K562 (cell line): ENCODE measurements around the gene USP24. TPM values are rescaled to one million over a fixed set of nuclear protein-coding genes. Genes with fewer than 3 reads are reported as not detected.

Experiments
- ATAC-seq: fragments of 200-7000 bp; cut with Tn5 transposase; 3 replicates; pipeline ENCODE4 v1.9.1; 2020; ENCODE audit warnings: moderate library complexity
- BruUV-seq: library from RNA; stranded (reverse); fragments of 400-500 nt; replicated peaks from 2 replicates; lab custom pipeline; 2021; lab: Mats Ljungman, UMichigan
- CTCF ChIA-PET: fragments of 300-600 bp; formaldehyde crosslinking; extraction: SDS; loops from one replicate; lab custom pipeline; 2021; ENCODE audit warnings: low intra/inter-chr PET ratio; lab: Yijun Ruan, JAX
- POLR2A ChIA-PET: fragments of 300-600, 350-650 bp; sonication (Branson Sonifier 250); formaldehyde crosslinking; extraction: SDS; loops from one replicate; lab custom pipeline; 2021; ENCODE audit warnings: antibody characterized with exemption, inconsistent platforms; lab: Yijun Ruan, JAX
- DNase-seq, 4 experiments: peaks; one replicate each; pipeline versions ENCODE4 v3.0.0 to v3.0.0-alpha.2; 2011 to 2018; ENCODE audit warnings: low spot score in 3 of 4, mixed read lengths in 3 of 4; ENCODE audit errors: extremely low read depth in 1 of 4
- FAIRE-seq: peaks from 2 replicates; lab custom pipeline; 2011; peaks lifted over from hg19 to GRCh38; lab: Jason Lieb, UNC
- H2AFZ ChIP-seq: 2 replicates; pipeline ENCODE4 v1.6.0; 2011; ENCODE audit warnings: low read depth, low read length, control low read depth, inconsistent platforms
- H3K27ac ChIP-seq: fragments of 200-600 bp; 3 replicates; pipeline ENCODE4 v1.8.0; 2011; ENCODE audit warnings: low read depth, mild to moderate bottlenecking, control low read depth, inconsistent platforms, low read length, moderate library complexity, mixed read lengths; ENCODE audit errors: extremely low read depth
- H3K27me3 ChIP-seq, 2 experiments: fragments of 300-600 bp in 1 of 2; 2 replicates in 1 of 2; 3 replicates in 1 of 2; pipeline versions ENCODE4 v1.6.0 to v1.8.0; 2011; ENCODE audit warnings: inconsistent platforms in 2 of 2, low read length in 2 of 2, mild to moderate bottlenecking in 1 of 2, mixed read lengths in 1 of 2, moderate library complexity in 1 of 2; ENCODE audit not compliant: control insufficient read depth in 2 of 2, insufficient read depth in 2 of 2
- H3K36me3 ChIP-seq: fragments of 300-600 bp; 3 replicates; pipeline ENCODE4 v1.8.0; 2011; ENCODE audit warnings: mild to moderate bottlenecking, low read length, inconsistent platforms; ENCODE audit not compliant: control insufficient read depth, insufficient read depth
- H3K4me1 ChIP-seq, 2 experiments: fragments of 200-600 bp in 1 of 2; replicated peaks in 1 of 2; 2 replicates in 1 of 2; 3 replicates in 1 of 2; pipeline versions ENCODE4 v1.5.1 to v1.8.0; 2011; ENCODE audit warnings: inconsistent platforms in 2 of 2, low read length in 2 of 2, mild to moderate bottlenecking in 1 of 2, mixed read lengths in 1 of 2, moderate library complexity in 1 of 2; ENCODE audit not compliant: control insufficient read depth in 2 of 2, insufficient read depth in 2 of 2
- H3K4me2 ChIP-seq: 2 replicates; pipeline ENCODE4 v1.6.1; 2011; ENCODE audit warnings: low read length, control low read depth, inconsistent platforms, mixed read lengths; ENCODE audit not compliant: insufficient read depth
- H3K4me3 ChIP-seq: fragments of 200-600 bp; sonication (generic), shearing (Covaris generic); 2 replicates; pipeline ENCODE4 v1.5.1; 2016; ENCODE audit warnings: control low read depth, inconsistent platforms
- H3K79me2 ChIP-seq: fragments of 200-600 bp; 3 replicates; pipeline ENCODE4 v1.8.0; 2011; ENCODE audit warnings: low read length, inconsistent platforms; ENCODE audit not compliant: control insufficient read depth, insufficient read depth
- H3K9ac ChIP-seq, 2 experiments: 2 replicates each; pipeline versions ENCODE4 v1.6.0 to v1.6.1; 2011; ENCODE audit warnings: low read depth in 2 of 2, low read length in 2 of 2, control low read depth in 1 of 2, inconsistent platforms in 1 of 2, mild to moderate bottlenecking in 1 of 2, mixed read lengths in 1 of 2; ENCODE audit not compliant: insufficient read depth in 1 of 2
- H3K9me1 ChIP-seq: one replicate; pipeline ENCODE4 v1.6.0; 2011; ENCODE audit warnings: inconsistent platforms, mild to moderate bottlenecking, low read length, moderate library complexity; ENCODE audit not compliant: control insufficient read depth, insufficient read depth
- H3K9me3 ChIP-seq: replicated peaks from 2 replicates; pipeline ENCODE4 v1.5.1; 2011; ENCODE audit warnings: low read depth, low read length, inconsistent platforms; ENCODE audit not compliant: control insufficient read depth, insufficient read depth
- H4K20me1 ChIP-seq: replicated peaks from 2 replicates; pipeline ENCODE4 v1.6.1; 2011; ENCODE audit warnings: low read length, inconsistent platforms, mixed read lengths; ENCODE audit not compliant: control insufficient read depth, insufficient read depth
- BCL6 ChIP-seq: fragments of 250-450 bp; sonication (Bioruptor Pico); IDR thresholded peaks from 2 replicates; pipeline ENCODE4 v1.4.0; 2020
- BCOR ChIP-seq: fragments of 450-650 bp; IDR thresholded peaks from 2 replicates; pipeline ENCODE4 v1.6.1; 2016
- HNRNPL ChIP-seq: fragments of 200-400 bp; formaldehyde crosslinking; IDR thresholded peaks from 2 replicates; pipeline ENCODE4 v1.6.1; 2017; ENCODE audit warnings: low read depth, mild to moderate bottlenecking, low read length
- POLR2B ChIP-seq: fragments of 450-650 bp; IDR thresholded peaks from 2 replicates; pipeline ENCODE4 v1.6.1; 2018; ENCODE audit warnings: low read depth; ENCODE audit not compliant: partially characterized antibody
- PTBP1 ChIP-seq: fragments of 200-400 bp; formaldehyde crosslinking; IDR thresholded peaks from 2 replicates; pipeline ENCODE4 v1.6.1; 2017; ENCODE audit warnings: low read depth, low read length
- PURB ChIP-seq: sonication (generic); formaldehyde crosslinking; IDR thresholded peaks from 2 replicates; pipeline ENCODE4 v1.9.0; 2021; ENCODE audit warnings: low read depth, mild to moderate bottlenecking, missing genetic modification reagents
- SMAD3 ChIP-seq: fragments of 450-650 bp; formaldehyde crosslinking; conservative IDR thresholded peaks from 2 replicates; pipeline ENCODE4 v1.4.0; 2020; ENCODE audit warnings: mild to moderate bottlenecking
- ZC3H11A ChIP-seq: IDR thresholded peaks from 2 replicates; pipeline ENCODE4 v1.6.1; 2012; ENCODE audit warnings: low read depth, low read length, improper control_type of control experiment
- ZNF12 ChIP-seq: sonication (generic); formaldehyde crosslinking; IDR thresholded peaks from 2 replicates; pipeline ENCODE4 v1.4.0; 2020; ENCODE audit warnings: mild to moderate bottlenecking, missing genetic modification reagents
- ZNF282 ChIP-seq: sonication (generic); formaldehyde crosslinking; IDR thresholded peaks from 2 replicates; pipeline ENCODE4 v1.8.1; 2023; ENCODE audit warnings: missing genetic modification reagents
- ZNF589 ChIP-seq: fragments of 200-800 bp; sonication (Bioruptor generic); IDR thresholded peaks from 2 replicates; pipeline ENCODE4 v1.6.1; 2016; ENCODE audit warnings: low read depth, missing genetic modification characterization, missing compliant biosample characterization
- ZSCAN32 ChIP-seq: fragments of 450-650 bp; formaldehyde crosslinking; IDR thresholded peaks from 2 replicates; pipeline ENCODE4 v1.4.0; 2020; ENCODE audit warnings: mild to moderate bottlenecking, moderate library complexity
- WGBS: fragments of 100-300 bp; shearing (Covaris generic); methylation state at CpG from one replicate; pipeline ENCODE4 v1.1.6; 2016; ENCODE audit warnings: low coverage, mixed read lengths; ENCODE audit not compliant: insufficient coverage; ENCODE audit errors: missing lambda C conversion rate; 5-methylcytosine and 5-hydroxymethylcytosine counted together
- in situ Hi-C: fragments of 300-500 bp; cut with MboI; formaldehyde crosslinking; loops from 4 replicates; pipeline ENCODE4 v1.15.0; 2018; ENCODE audit warnings: inconsistent platforms, mixed read lengths
- intact Hi-C: fragments of 100-400 bp; cut with micrococcal nuclease; formaldehyde crosslinking; loops from 2 replicates; pipeline ENCODE4 v1.14.2; 2022
- polyA plus RNA-seq, 8 experiments: library from polyadenylated mRNA; depleted of rRNA in 4 of 8; stranded (reverse) in 5 of 8; unstranded in 3 of 8; fragments of >200 nt; fragmentation: Nextera tagmentation in 2 of 8; fragmentation: Illumina TruSeq in 1 of 8; extraction: Ambion mirVana in 2 of 8; extraction: Trizol in 1 of 8; gene quantifications; 2 replicates each; pipeline versions ENCODE4 v1.2.1 to v1.2.3, GENCODE V29; 2011 to 2014; ENCODE audit warnings: inconsistent platforms in 1 of 8, missing spikeins in 1 of 8
- total RNA-seq, 7 experiments: library from RNA; depleted of rRNA in 6 of 7; stranded (reverse); fragments of >200 nt in 6 of 7; fragmentation: Illumina TruSeq in 2 of 7; extraction: Trizol in 2 of 7; gene quantifications; 2 replicates each; pipeline versions ENCODE4 v1.2.1 to v1.2.3, GENCODE V29; 2011 to 2021; ENCODE audit warnings: low replicate concordance in 1 of 7
- TF ChIP-seq, protein P1 (sequence below), 2 experiments: fragments of 450-650 bp; IDR thresholded peaks; 2 replicates each; pipeline ENCODE4 v1.6.1; 2016

Gene USP24
- total and polyA plus RNA-seq, 9 of the 15 experiments (the other 6 are each of a cell fraction or from before 2014, with no cell fraction given) = 7.7 to 62.6 (median 36.8) TPM

DNA sequence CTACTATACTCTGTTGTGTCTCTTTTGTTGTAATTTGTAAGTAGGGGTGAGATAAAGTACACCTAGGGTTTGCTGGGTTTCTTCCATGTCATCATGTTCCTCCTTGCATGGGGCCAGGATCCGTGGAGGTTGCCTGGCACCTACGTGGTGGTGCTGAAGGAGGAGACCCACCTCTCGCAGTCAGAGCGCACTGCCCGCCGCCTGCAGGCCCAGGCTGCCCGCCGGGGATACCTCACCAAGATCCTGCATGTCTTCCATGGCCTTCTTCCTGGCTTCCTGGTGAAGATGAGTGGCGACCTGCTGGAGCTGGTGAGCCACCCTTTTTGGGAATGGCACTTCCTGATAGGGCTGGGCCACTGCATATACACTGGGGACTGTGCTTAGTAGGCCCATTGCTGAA, 171.4 kb downstream of the USP24 start:
- no peak for TF ChIP-seq BCL6 (CRISPR knock-in tag)
- TF ChIP-seq PURB = no peak
- TF ChIP-seq ZNF589 (CRISPR knock-in tag) = no peak
- no peak for TF ChIP-seq HNRNPL
- TF ChIP-seq POLR2B = no peak
- TF ChIP-seq PTBP1 = no peak
- no peak for TF ChIP-seq BCOR
- ChIA-PET POLR2A (interaction anchor here (1.1 kb wide), 1 partner anchor 14 kb away, joined by 3 read pairs; no protein-coding TSS in a partner anchor), CTCF (no interaction called here)
- intact Hi-C loops (no loop called here), in situ Hi-C loops (no loop called here)
- no peak for ATAC-seq
- Histone ChIP-seq H3K9ac (no peak overlapping the region; a peak in 1 of 4 replicates), H3K79me2 (peaks cover 88% of the 10 kb centered on the region), H3K27ac (no peak overlapping the region), H3K4me1 (peaks cover 11 to 31% of the 10 kb centered on the region in 2 experiments; a peak in 3 of 5 replicates), H3K9me3 (no peaks in the 10 kb centered on the region), H3K9me1 (no peaks in the 10 kb centered on the region), H3K36me3 (peaks cover 77% of the 10 kb centered on the region), H3K4me2 (no peak overlapping the region), H3K4me3 (no peak overlapping the region), H3K27me3 (no peaks in the 10 kb centered on the region; a peak in 1 of 5 replicates), H2AFZ (no peak overlapping the region), H4K20me1 (peaks cover 14% of the 10 kb centered on the region; the same call in 1 of the 2 replicates)
- 85% methylated on average over 9 of the region's 9 CpGs for WGBS
- no peak for DNase-seq
- no peak for FAIRE-seq
- no TSS peak for BruUV-seq

DNA sequence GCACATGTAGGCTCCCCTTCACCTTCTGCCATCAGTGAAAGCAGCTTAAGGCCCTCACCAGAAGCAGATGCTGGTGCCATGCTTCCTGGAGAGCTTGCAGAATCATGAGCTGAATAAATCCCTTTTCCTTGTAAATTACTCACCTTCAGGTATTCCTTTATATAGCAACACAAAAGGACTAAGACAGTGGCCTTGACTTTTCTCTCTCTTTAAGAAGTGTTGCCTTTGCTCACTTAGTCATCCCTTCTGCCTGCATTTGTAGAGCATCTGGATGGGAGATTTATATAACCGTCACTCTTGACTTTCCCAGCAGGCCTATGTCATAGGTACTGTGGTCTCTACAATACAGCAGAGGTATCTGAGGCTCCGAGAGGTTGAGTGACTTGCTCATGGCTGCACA, 172.2 kb downstream of the USP24 start:
- no peak for TF ChIP-seq SMAD3
- TF ChIP-seq ZSCAN32 (CRISPR knock-in tag) = no peak
- no peak for TF ChIP-seq ZNF282
- no peak for TF ChIP-seq ZNF12 (CRISPR knock-in tag)
- TF ChIP-seq, protein P1, sequence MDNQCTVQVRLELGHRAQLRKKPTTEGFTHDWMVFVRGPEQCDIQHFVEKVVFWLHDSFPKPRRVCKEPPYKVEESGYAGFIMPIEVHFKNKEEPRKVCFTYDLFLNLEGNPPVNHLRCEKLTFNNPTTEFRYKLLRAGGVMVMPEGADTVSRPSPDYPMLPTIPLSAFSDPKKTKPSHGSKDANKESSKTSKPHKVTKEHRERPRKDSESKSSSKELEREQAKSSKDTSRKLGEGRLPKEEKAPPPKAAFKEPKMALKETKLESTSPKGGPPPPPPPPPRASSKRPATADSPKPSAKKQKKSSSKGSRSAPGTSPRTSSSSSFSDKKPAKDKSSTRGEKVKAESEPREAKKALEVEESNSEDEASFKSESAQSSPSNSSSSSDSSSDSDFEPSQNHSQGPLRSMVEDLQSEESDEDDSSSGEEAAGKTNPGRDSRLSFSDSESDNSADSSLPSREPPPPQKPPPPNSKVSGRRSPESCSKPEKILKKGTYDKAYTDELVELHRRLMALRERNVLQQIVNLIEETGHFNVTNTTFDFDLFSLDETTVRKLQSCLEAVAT (IDR thresholded peaks at IDR 0.05) = no peak
- TF ChIP-seq ZC3H11A = no peak
- H3K27me3 ChIP-seq = no peaks in the 10 kb centered on the region; a peak in 1 of 5 replicates
- FAIRE-seq (no peak), DNase-seq (no peak), ATAC-seq (no peak)
- 76% methylated on average over 2 of the region's 2 CpGs for WGBS
- ChIA-PET POLR2A (interaction anchor here (1.1 to 1.3 kb wide), 2 partner anchors 11 to 15 kb away, joined by 3 to 4 read pairs; no protein-coding TSS in a partner anchor), CTCF (no interaction called here)
- H3K79me2 ChIP-seq = peaks cover 86% of the 10 kb centered on the region
- no peak overlapping the region for H3K27ac ChIP-seq
- peak overlapping the region in 1 of 2 experiments; percentile 77; a peak in 1 of 4 replicates for H3K9ac ChIP-seq
- no TSS peak for BruUV-seq
- H3K4me1 ChIP-seq = peaks cover 18 to 36% of the 10 kb centered on the region in 2 experiments; a peak in 4 of 5 replicates
- peaks cover 14% of the 10 kb centered on the region; the same call in 1 of the 2 replicates for H4K20me1 ChIP-seq
- no peak overlapping the region for H3K4me2 ChIP-seq
- H3K4me3 ChIP-seq = no peak overlapping the region
- peaks cover 70% of the 10 kb centered on the region for H3K36me3 ChIP-seq
- H3K9me3 ChIP-seq = no peaks in the 10 kb centered on the region
- H3K9me1 ChIP-seq = no peaks in the 10 kb centered on the region
- in situ Hi-C loops = no loop called here
- no peak overlapping the region for H2AFZ ChIP-seq
- intact Hi-C loops = no loop called here
